Activated B cell treated with CpG ODN at 0.5 μM for 24 hours (primary cell): ENCODE results near the gene HOXC11. TPM values are rescaled to one million over a fixed set of nuclear protein-coding genes. Genes with fewer than 3 reads are reported as not detected.

Experiments used
- ATAC-seq: fragments of 200-7000 bp; cut with Tn5 transposase; one replicate; pipeline ENCODE4 v1.10.0; 2021; ENCODE audit warnings: low read depth, mild to moderate bottlenecking, moderate library complexity
- CTCF ChIA-PET: fragments of 350-600 bp; sonication (Branson Sonifier 250); formaldehyde crosslinking; loops from one replicate; lab custom pipeline; 2021; ENCODE audit warnings: antibody characterized with exemption; lab: Charles Lee
- POLR2A ChIA-PET: fragments of 350-600 bp; sonication (Branson Sonifier 250); formaldehyde crosslinking; loops from one replicate; lab custom pipeline; 2021; ENCODE audit warnings: antibody characterized with exemption; lab: Charles Lee
- DNase-seq: peaks from one replicate; pipeline ENCODE4 v3.0.0; 2022
- H3K27ac Mint-ChIP-seq: one replicate; pipeline ENCODE4 v1.8.0; 2020; ENCODE audit warnings: mixed read lengths
- H3K27me3 Mint-ChIP-seq: one replicate; pipeline ENCODE4 v1.8.0; 2021; ENCODE audit warnings: mixed read lengths
- H3K36me3 Mint-ChIP-seq: one replicate; pipeline ENCODE4 v1.8.0; 2021; ENCODE audit warnings: low read depth, mixed read lengths
- H3K4me1 Mint-ChIP-seq: one replicate; pipeline ENCODE4 v1.8.0; 2021; ENCODE audit warnings: mixed read lengths
- H3K4me3 Mint-ChIP-seq: one replicate; pipeline ENCODE4 v1.8.0; 2020; ENCODE audit warnings: mild to moderate bottlenecking, mixed read lengths
- H3K9me3 Mint-ChIP-seq: one replicate; pipeline ENCODE4 v1.8.0; 2020; ENCODE audit warnings: mixed read lengths
- CTCF ChIP-seq: fragments of 200-600 bp; IDR thresholded peaks from one replicate; pipeline ENCODE4 v1.8.0; 2022; ENCODE audit warnings: antibody characterized with exemption, mild to moderate bottlenecking
- intact Hi-C: fragments of 100-400 bp; cut with micrococcal nuclease; formaldehyde crosslinking; loops from one replicate; pipeline ENCODE4 v1.15.1; 2024
- total RNA-seq: library from RNA; stranded (reverse); gene quantifications from 2 replicates; pipeline ENCODE4 v1.2.3, GENCODE V29; 2022

The HOXC11 gene
- total RNA-seq, 1 donor from 2014 or later, result not detected

- Mint-ChIP-seq H3K27ac (no peak overlapping the region), H3K36me3 (peaks cover 1% of the 10 kb centered on the region), H3K27me3 (peaks cover 79% of the 10 kb centered on the region), H3K4me3 (no peak overlapping the region), H3K4me1 (peaks cover 28% of the 10 kb centered on the region), H3K9me3 (no peaks in the 10 kb centered on the region)
- intact Hi-C loops, result loop anchor here (5.0 to 10.0 kb wide), 4 partner anchors 33 to 395 kb away; partner anchors contain the start of genes CISTR, HOXC12 and HOXC5
- POLR2A ChIA-PET, result interaction anchor here (0.7 kb wide), 1 partner anchor 18 kb away, joined by 4 read pairs; no protein-coding TSS in a partner anchor
- CTCF ChIA-PET, result interaction anchor here (1.2 to 2.6 kb wide), 2 partner anchors 202 to 208 kb away, joined by 3 to 11 read pairs; no protein-coding TSS in a partner anchor
- ATAC-seq, result no peak
- TF ChIP-seq CTCF, result no peak
- no peak for DNase-seq
Observed at GRCh38 chr12:53999559-54000115, 26.7 kb downstream of the HOXC11 start.

- DNase-seq (no peak), ATAC-seq (no peak)
- Mint-ChIP-seq H3K27ac (peak within 1 kb of the TSS; percentile 24), H3K36me3 (peaks cover 1% of the 10 kb centered on the region), H3K4me3 (no peak within 1 kb of the TSS), H3K4me1 (peaks cover 21% of the 10 kb centered on the region), H3K27me3 (peaks cover 78% of the 10 kb centered on the region), H3K9me3 (no peaks in the 10 kb centered on the region)
- TF ChIP-seq CTCF, result no peak
- intact Hi-C loops, result loop anchor here (10.0 kb wide), 2 partner anchors 246 to 394 kb away; partner anchors contain the start of gene CISTR
- ChIA-PET CTCF (interaction anchor here (1.2 to 2.6 kb wide), 2 partner anchors 201 to 207 kb away, joined by 3 to 11 read pairs; no protein-coding TSS in a partner anchor), POLR2A (interaction anchor here (0.7 kb wide), 1 partner anchor 17 kb away, joined by 4 read pairs; no protein-coding TSS in a partner anchor)
Observed at GRCh38 chr12:54000116-54001114, 27.5 kb downstream of the HOXC11 start, which contains the start of gene HOXC9. Gene HOXC9, plus strand, starts transcription at chr12:54000161. Its CDS starts 28 bp downstream, at chr12:54000189.

- CTCF ChIA-PET, result no interaction called here
- TF ChIP-seq CTCF, result no peak
- Mint-ChIP-seq H3K36me3 (no peaks in the 10 kb centered on the region), H3K27ac (no peak overlapping the region), H3K4me3 (no peak overlapping the region), H3K9me3 (no peaks in the 10 kb centered on the region), H3K27me3 (peaks cover 78% of the 10 kb centered on the region), H3K4me1 (peaks cover 21% of the 10 kb centered on the region)
- POLR2A ChIA-PET, result no interaction called here
- intact Hi-C loops, result loop anchor here (10.0 kb wide), 2 partner anchors 247 to 393 kb away; partner anchors contain the start of gene CISTR
- DNase-seq, result no peak
- no peak for ATAC-seq
Observed at GRCh38 chr12:54001283-54002187, 28.6 kb downstream of the HOXC11 start.

DNA sequence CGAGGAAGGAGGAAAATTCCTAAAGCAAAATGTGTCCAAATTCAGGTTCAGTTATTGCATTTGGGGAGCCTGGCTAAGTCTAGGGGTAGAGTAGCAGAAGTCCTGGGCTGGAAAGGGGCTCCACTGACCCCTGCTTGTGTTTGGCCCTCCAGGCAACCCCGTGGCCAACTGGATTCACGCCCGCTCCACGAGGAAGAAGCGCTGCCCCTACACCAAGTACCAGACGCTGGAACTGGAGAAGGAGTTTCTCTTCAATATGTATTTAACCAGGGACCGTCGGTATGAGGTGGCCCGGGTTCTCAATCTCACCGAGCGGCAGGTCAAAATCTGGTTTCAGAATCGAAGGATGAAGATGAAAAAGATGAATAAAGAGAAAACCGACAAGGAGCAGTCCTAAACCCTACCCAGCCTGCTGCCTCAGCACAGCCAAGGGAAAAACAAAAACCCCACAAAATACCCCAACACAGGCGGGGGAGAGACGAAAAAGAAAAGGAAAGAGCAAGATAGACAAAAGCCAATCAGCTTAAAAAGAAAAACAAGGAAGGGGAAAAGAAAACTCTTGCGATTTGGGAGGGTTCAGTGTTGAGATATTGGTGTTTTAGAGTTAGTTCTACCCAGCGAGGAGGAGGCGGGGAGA is 29.5 kb downstream of the HOXC11 start:
- ChIA-PET POLR2A (no interaction called here), CTCF (interaction anchor here (7.4 kb wide), 1 partner anchor 190 kb away, joined by 78 read pairs; the partner anchor contains the start of gene SMUG1)
- peaks cover 79% of the 10 kb centered on the region for H3K27me3 Mint-ChIP-seq
- DNase-seq (no peak), ATAC-seq (no peak)
- no peaks in the 10 kb centered on the region for H3K36me3 Mint-ChIP-seq
- H3K4me1 Mint-ChIP-seq, result peaks cover 21% of the 10 kb centered on the region
- no peak for TF ChIP-seq CTCF
- no peak overlapping the region for H3K4me3 Mint-ChIP-seq
- no peaks in the 10 kb centered on the region for H3K9me3 Mint-ChIP-seq
- intact Hi-C loops, result loop anchor here (10.0 kb wide), 2 partner anchors 248 to 392 kb away; partner anchors contain the start of gene CISTR
- no peak overlapping the region for H3K27ac Mint-ChIP-seq
